Neural progenitor cell (in vitro differentiated cells): ENCODE data around the gene RGS14.

Experiments used
- CTCF ChIP-seq: fragments of 200-600 bp; sonication (generic); IDR thresholded peaks from 2 replicates; pipeline ENCODE4 v1.5.1; 2017; ENCODE audit warnings: antibody characterized with exemption, mild to moderate bottlenecking
- EZH2 ChIP-seq: fragments of 200-600 bp; sonication (generic); IDR thresholded peaks from 2 replicates; pipeline ENCODE4 v1.6.1; 2017; ENCODE audit warnings: antibody characterized with exemption, mild to moderate bottlenecking, moderate library complexity

- TF ChIP-seq CTCF = no peak
- no peak for TF ChIP-seq EZH2
Measured at GRCh38 chr5:177312649-177313181, 45.0 kb upstream of the RGS14 start.
